Gastrocnemius medialis (tissue), 4 donors: ENCODE measurements around the gene TBXA2R. TPM values are rescaled to one million over a fixed set of nuclear protein-coding genes. Genes with fewer than 3 reads are reported as not detected.

ENCODE experiments used
- ATAC-seq, 2 donors: fragments of 150-250 bp; one replicate each; pipeline ENCODE4 v1.9.1; 2016
- DNase-seq, 2 donors: peaks; one replicate each; pipeline ENCODE4 v3.0.0-alpha.2; 2019
- H3K27ac ChIP-seq, 4 donors: fragments of 200-600 bp; sonication (generic); 1 replicate in 1 of 4; 2 replicates in 3 of 4; pipeline ENCODE4 v1.5.1; 2016 to 2018; ENCODE audit warnings: mild to moderate bottlenecking in 2 of 4, moderate library complexity in 1 of 4
- H3K27me3 ChIP-seq, 3 donors: fragments of 200-600 bp; sonication (generic) in 2 of 3; 1 replicate in 1 of 3; 2 replicates in 2 of 3; pipeline versions ENCODE4 v1.5.1 to v1.6.0; 2016 to 2019; ENCODE audit warnings: mild to moderate bottlenecking in 1 of 3, moderate library complexity in 1 of 3
- H3K36me3 ChIP-seq, 2 donors: fragments of 200-600 bp; sonication (generic) in 1 of 2; one replicate each; pipeline ENCODE4 v1.5.1; 2017 to 2018
- H3K4me1 ChIP-seq, 2 donors: fragments of 200-600 bp; sonication (generic) in 1 of 2; one replicate each; pipeline ENCODE4 v1.5.1; 2016 to 2017; ENCODE audit warnings: mild to moderate bottlenecking in 2 of 2
- H3K4me3 ChIP-seq, 4 donors: fragments of 200-600 bp; sonication (generic) in 3 of 4; 1 replicate in 1 of 4; 2 replicates in 3 of 4; pipeline ENCODE4 v1.5.1; 2016 to 2019; ENCODE audit warnings: mild to moderate bottlenecking in 2 of 4
- H3K9me3 ChIP-seq, 3 donors: fragments of 200-600 bp; sonication (generic) in 2 of 3; 1 replicate in 1 of 3; 2 replicates in 2 of 3; pipeline ENCODE4 v1.5.1; 2016 to 2019
- CTCF ChIP-seq, 5 experiments: fragments of 450-650 bp in 3 of 5; fragments of 200-600 bp in 2 of 5; sonication (generic) in 2 of 5; IDR thresholded peaks in 4 of 5; conservative IDR thresholded peaks in 1 of 5; 1 replicate in 4 of 5; 2 replicates in 1 of 5; pipeline ENCODE4 v1.5.1; 2016 to 2019; ENCODE audit warnings: antibody characterized with exemption in 5 of 5, mild to moderate bottlenecking in 3 of 5, moderate library complexity in 3 of 5
- POLR2A ChIP-seq, 2 donors: fragments of 450-650 bp; IDR thresholded peaks; one replicate each; pipeline ENCODE4 v1.6.1; 2017; ENCODE audit warnings: antibody characterized with exemption in 2 of 2, mild to moderate bottlenecking in 2 of 2, moderate library complexity in 2 of 2
- in situ Hi-C, 4 donors: fragments of 200-750 bp; cut with MboI; loops; one replicate each; pipeline versions ENCODE4 v1.15.0 to v1.8.0; 2017; ENCODE audit warnings: low sequenced_read_pairs in 4 of 4
- intact Hi-C: fragments of 100-400 bp; cut with DNase I; formaldehyde crosslinking; loops from one replicate; pipeline ENCODE4 v1.15.1; 2023; ENCODE audit warnings: low total_unique reads
- total RNA-seq, 4 donors: library from RNA; depleted of rRNA; stranded (reverse); fragments of >200 nt; gene quantifications; one replicate each; pipeline versions ENCODE4 v1.1.0 to v1.2.3, GENCODE V29; 2016

Gene TBXA2R
- total RNA-seq, 4 donors from 2014 or later: 0.36 to 1.2 (median 0.51) TPM; not detected in 1

GRCh38 chr19:3636506-3636905 lies 29.8 kb upstream of the TBXA2R start:
- no peaks in the 10 kb centered on the region for H3K9me3 ChIP-seq
- H3K27me3 ChIP-seq: no peaks in the 10 kb centered on the region
- no peak overlapping the region for H3K4me3 ChIP-seq
- H3K27ac ChIP-seq: no peak overlapping the region
- H3K4me1 ChIP-seq: no peaks in the 10 kb centered on the region
- in situ Hi-C loops (no loop called here), intact Hi-C loops (no loop called here)
- ATAC-seq: no peak
- TF ChIP-seq CTCF (IDR thresholded peaks at IDR 0.05 in 4 of 5, conservative IDR thresholded peaks at IDR 0.05 in 1 of 5) (no peak), POLR2A (IDR thresholded peaks at IDR 0.05) (no peak)
- peaks cover 0 to 43% of the 10 kb centered on the region in 2 donors for H3K36me3 ChIP-seq
- no peak for DNase-seq

- H3K4me1 ChIP-seq: no peaks in the 10 kb centered on the region
- in situ Hi-C loops: no loop called here
- no peaks in the 10 kb centered on the region for H3K27me3 ChIP-seq
- TF ChIP-seq CTCF (IDR thresholded peaks at IDR 0.05 in 4 of 5, conservative IDR thresholded peaks at IDR 0.05 in 1 of 5): no peak
- H3K27ac ChIP-seq: no peak overlapping the region
- H3K4me3 ChIP-seq: no peak overlapping the region
- intact Hi-C loops: no loop called here
- no peaks in the 10 kb centered on the region for H3K9me3 ChIP-seq
- ATAC-seq (no peak), DNase-seq (no peak)
- peaks cover 0 to 32% of the 10 kb centered on the region in 2 donors for H3K36me3 ChIP-seq
These were observed 27.9 kb upstream of the TBXA2R start for GRCh38 chr19:3634496-3635045.

DNA sequence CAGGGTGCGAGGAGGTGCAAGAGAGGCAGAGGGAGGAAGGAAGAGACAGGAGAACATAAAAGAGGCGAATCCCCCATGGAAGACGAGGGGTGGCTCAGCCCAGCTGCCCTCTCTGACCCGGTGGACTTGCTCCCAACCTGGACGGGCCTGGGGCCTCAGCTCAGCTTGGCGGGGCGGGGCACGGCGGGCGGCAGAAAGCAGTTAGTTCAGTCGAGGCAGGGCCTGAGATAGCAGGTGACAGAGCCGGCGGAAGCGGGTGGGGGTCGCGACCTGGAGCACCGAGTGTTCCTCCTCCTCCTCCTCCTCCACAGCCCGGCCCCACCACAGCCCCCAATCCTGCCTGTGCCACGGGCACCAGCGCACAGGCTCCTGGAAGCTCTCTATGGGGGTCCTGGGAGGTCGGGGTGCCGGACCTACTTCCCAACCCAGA lies 26.9 kb upstream of the TBXA2R start:
- Histone ChIP-seq H3K9me3 (no peaks in the 10 kb centered on the region), H3K36me3 (peaks cover 0 to 22% of the 10 kb centered on the region in 2 donors), H3K4me3 (no peak overlapping the region), H3K4me1 (no peaks in the 10 kb centered on the region), H3K27me3 (no peaks in the 10 kb centered on the region), H3K27ac (no peak overlapping the region)
- TF ChIP-seq POLR2A (IDR thresholded peaks at IDR 0.05): no peak
- no peak for TF ChIP-seq CTCF (IDR thresholded peaks at IDR 0.05 in 4 of 5, conservative IDR thresholded peaks at IDR 0.05 in 1 of 5)
- in situ Hi-C loops (no loop called here), intact Hi-C loops (no loop called here)
- DNase-seq (no peak), ATAC-seq (no peak)

- Histone ChIP-seq H3K36me3 (peaks cover 0 to 16% of the 10 kb centered on the region in 2 donors), H3K27ac (no peak overlapping the region)
- TF ChIP-seq POLR2A (IDR thresholded peaks at IDR 0.05) (no peak), CTCF (IDR thresholded peaks at IDR 0.05 in 4 of 5, conservative IDR thresholded peaks at IDR 0.05 in 1 of 5) (no peak)
These were observed 26.3 kb upstream of the TBXA2R start for GRCh38 chr19:3632739-3633558.

More at GRCh38 chr19:3632739-3633558, 26.3 kb upstream of the TBXA2R start:
- H3K9me3 ChIP-seq: no peaks in the 10 kb centered on the region
- in situ Hi-C loops (no loop called here), intact Hi-C loops (no loop called here)
- H3K27me3 ChIP-seq: no peaks in the 10 kb centered on the region
- DNase-seq (no peak), ATAC-seq (no peak)
- H3K4me1 ChIP-seq: no peaks in the 10 kb centered on the region
- H3K4me3 ChIP-seq: no peak overlapping the region
